WTC11 (cell line): ENCODE data around the gene RMI1.
"Not testable (repeated sequence)": the region's sequence is repeated elsewhere in the genome, so short reads cannot be mapped to it uniquely, and the experiment has no call there.

Experiments used
- CTCF ChIP-seq: fragments of 200-600 bp; IDR thresholded peaks from 2 replicates; pipeline ENCODE4 v1.8.0; 2022; ENCODE audit warnings: antibody characterized with exemption
- E2F5 ChIP-seq: sonication (generic); formaldehyde crosslinking; IDR thresholded peaks from 2 replicates; pipeline ENCODE4 v1.8.1; 2022; ENCODE audit warnings: mild to moderate bottlenecking, moderate library complexity, missing genetic modification reagents
- FOXJ3 ChIP-seq: sonication (generic); formaldehyde crosslinking; IDR thresholded peaks from 2 replicates; pipeline ENCODE4 v1.9.0; 2021; ENCODE audit warnings: missing genetic modification reagents, mild to moderate bottlenecking, borderline replicate concordance
- GABPB1 ChIP-seq: sonication (generic); formaldehyde crosslinking; IDR thresholded peaks from 2 replicates; pipeline ENCODE4 v1.8.1; 2023; ENCODE audit warnings: mild to moderate bottlenecking, missing genetic modification reagents
- NR2C2 ChIP-seq: sonication (generic); formaldehyde crosslinking; IDR thresholded peaks from 2 replicates; pipeline ENCODE4 v1.8.0; 2022; ENCODE audit warnings: mild to moderate bottlenecking, missing genetic modification reagents
- RELA ChIP-seq: sonication (generic); formaldehyde crosslinking; IDR thresholded peaks from 2 replicates; pipeline ENCODE4 v1.8.1; 2022; ENCODE audit warnings: missing genetic modification reagents, mild to moderate bottlenecking, borderline replicate concordance
- SP1 ChIP-seq: sonication (generic); formaldehyde crosslinking; conservative IDR thresholded peaks from 2 replicates; pipeline ENCODE4 v1.8.1; 2022; ENCODE audit warnings: missing genetic modification reagents
- USF2 ChIP-seq: sonication (generic); formaldehyde crosslinking; IDR thresholded peaks from 2 replicates; pipeline ENCODE4 v1.8.1; 2023; ENCODE audit warnings: mild to moderate bottlenecking, missing genetic modification reagents, moderate library complexity
- ZBTB43 ChIP-seq: sonication (generic); formaldehyde crosslinking; IDR thresholded peaks from 2 replicates; pipeline ENCODE4 v1.8.1; 2023; ENCODE audit warnings: mild to moderate bottlenecking, missing genetic modification reagents
- ZNF416 ChIP-seq: fragments of 250-450 bp; sonication (Bioruptor Pico); IDR thresholded peaks from 2 replicates; pipeline ENCODE4 v1.9.0; 2021; ENCODE audit warnings: mild to moderate bottlenecking, inconsistent platforms

GRCh38 chr9:84041857-84042256 is 61.3 kb downstream of the RMI1 start:
- TF ChIP-seq USF2 (CRISPR knock-in tag); CTCF; NR2C2 (CRISPR knock-in tag); ZBTB43; E2F5 (CRISPR knock-in tag); RELA (CRISPR knock-in tag); GABPB1 (CRISPR knock-in tag); FOXJ3 (CRISPR knock-in tag); SP1; ZNF416: not testable (repeated sequence)
